Stomach (tissue), 4 donors: ENCODE data around the gene EEF1G.

Source experiments
- POLR2AphosphoS5 ChIP-seq, 3 donors: sonication (generic); formaldehyde crosslinking; IDR thresholded peaks; one replicate each; pipeline ENCODE4 v1.6.1; 2016; ENCODE audit warnings: antibody characterized with exemption in 3 of 3
- TF ChIP-seq, protein P1 (sequence below), 7 experiments: fragments of 450-650 bp in 4 of 7; fragments of 200-600 bp in 3 of 7; sonication (generic) in 3 of 7; IDR thresholded peaks; one replicate each; pipeline ENCODE4 v1.5.1; 2016 to 2019; ENCODE audit warnings: antibody characterized with exemption in 7 of 7, control low read depth in 2 of 7, mild to moderate bottlenecking in 1 of 7

DNA sequence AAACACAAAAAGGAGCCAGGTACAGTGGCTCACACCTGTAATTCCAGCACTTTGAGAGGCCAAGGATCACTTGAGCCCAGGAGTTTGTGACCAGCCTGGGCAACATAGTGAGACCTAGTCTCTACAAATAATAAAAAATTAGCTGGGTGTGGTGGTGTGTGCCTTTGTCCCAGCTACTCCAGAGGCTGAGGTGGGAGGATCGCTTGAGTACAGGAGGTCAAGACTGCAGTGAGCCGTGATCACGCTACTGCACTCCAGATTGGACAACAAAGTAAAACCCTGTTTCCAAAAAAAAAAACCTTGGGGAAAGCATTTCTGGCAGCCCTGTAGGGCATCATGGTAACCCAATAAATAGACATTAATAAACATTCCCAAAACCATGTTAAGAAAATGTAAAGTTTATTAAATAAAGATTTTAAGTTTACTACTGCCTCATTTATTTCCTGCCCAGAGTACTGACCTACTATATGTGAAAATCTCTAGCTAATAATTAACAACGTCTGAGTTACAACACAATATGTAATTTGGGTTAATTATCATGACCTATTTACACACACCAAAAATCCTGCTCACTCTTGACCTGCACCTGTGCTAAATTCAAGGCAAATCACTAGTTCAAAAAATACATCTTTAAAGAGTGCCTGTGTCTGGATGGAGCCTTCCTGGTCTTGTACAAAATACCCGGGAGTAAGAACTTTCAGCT, 8.4 kb downstream of the EEF1G start:
- TF ChIP-seq, protein P1, sequence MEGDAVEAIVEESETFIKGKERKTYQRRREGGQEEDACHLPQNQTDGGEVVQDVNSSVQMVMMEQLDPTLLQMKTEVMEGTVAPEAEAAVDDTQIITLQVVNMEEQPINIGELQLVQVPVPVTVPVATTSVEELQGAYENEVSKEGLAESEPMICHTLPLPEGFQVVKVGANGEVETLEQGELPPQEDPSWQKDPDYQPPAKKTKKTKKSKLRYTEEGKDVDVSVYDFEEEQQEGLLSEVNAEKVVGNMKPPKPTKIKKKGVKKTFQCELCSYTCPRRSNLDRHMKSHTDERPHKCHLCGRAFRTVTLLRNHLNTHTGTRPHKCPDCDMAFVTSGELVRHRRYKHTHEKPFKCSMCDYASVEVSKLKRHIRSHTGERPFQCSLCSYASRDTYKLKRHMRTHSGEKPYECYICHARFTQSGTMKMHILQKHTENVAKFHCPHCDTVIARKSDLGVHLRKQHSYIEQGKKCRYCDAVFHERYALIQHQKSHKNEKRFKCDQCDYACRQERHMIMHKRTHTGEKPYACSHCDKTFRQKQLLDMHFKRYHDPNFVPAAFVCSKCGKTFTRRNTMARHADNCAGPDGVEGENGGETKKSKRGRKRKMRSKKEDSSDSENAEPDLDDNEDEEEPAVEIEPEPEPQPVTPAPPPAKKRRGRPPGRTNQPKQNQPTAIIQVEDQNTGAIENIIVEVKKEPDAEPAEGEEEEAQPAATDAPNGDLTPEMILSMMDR (IDR thresholded peaks at IDR 0.05) = no peak
- TF ChIP-seq POLR2AphosphoS5 (IDR thresholded peaks at IDR 0.05) = no peak
